HG03159 (cell line): Measurements from ENCODE around the gene CDKN2B.
"Not testable (repeated sequence)": the region's sequence is repeated elsewhere in the genome, so short reads cannot be mapped to it uniquely, and the experiment has no call there.

Experiments
- ATAC-seq: cut with Tn5 transposase; IDR thresholded peaks from one replicate; pipeline ENCODE4 v1.9.1; 2021; ENCODE audit warnings: mild to moderate bottlenecking, moderate library complexity; ENCODE audit not compliant: unreplicated experiment

CDKN2B gene

DNA sequence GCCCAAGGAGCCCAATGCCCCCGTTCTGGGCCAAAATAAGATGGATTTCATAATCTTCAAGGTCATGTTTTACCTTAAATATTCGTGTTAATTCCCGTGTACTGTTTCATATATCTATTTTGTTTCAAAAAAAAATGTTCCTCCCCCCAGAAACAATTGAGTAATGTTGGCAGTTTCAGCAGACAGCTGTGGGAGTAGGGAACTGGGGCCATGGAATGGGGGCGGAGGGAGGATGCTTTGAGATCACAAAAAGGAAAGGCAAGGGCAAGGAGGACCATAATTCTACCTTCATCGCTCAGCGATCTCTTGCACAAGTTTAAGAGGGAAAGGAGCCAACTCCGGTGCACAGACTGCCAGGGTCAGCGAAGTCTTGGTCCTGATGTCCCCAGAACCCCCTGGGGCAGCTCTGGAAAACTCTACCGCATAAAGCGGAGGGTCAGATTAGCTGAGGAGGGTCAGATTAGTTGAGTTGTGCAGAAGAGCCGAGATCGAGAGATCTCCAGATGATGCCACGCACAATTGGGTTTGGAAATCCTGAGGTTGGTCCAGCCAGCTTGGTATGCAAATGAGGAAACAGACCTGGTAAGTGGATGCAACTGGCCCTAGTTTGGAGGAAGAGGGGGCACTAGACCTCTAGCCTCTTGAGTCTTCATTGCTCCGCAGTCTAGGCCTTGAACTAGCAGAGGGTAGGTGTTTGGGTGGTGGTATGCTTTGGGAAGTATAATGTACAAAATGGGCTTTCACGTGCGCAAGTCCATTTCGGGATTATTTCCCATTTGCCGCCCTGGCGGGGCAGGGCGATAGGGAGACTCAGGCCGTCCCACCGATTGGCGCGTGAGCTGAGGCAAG is 38.9 kb downstream of the CDKN2B start:
- no peak for ATAC-seq

DNA sequence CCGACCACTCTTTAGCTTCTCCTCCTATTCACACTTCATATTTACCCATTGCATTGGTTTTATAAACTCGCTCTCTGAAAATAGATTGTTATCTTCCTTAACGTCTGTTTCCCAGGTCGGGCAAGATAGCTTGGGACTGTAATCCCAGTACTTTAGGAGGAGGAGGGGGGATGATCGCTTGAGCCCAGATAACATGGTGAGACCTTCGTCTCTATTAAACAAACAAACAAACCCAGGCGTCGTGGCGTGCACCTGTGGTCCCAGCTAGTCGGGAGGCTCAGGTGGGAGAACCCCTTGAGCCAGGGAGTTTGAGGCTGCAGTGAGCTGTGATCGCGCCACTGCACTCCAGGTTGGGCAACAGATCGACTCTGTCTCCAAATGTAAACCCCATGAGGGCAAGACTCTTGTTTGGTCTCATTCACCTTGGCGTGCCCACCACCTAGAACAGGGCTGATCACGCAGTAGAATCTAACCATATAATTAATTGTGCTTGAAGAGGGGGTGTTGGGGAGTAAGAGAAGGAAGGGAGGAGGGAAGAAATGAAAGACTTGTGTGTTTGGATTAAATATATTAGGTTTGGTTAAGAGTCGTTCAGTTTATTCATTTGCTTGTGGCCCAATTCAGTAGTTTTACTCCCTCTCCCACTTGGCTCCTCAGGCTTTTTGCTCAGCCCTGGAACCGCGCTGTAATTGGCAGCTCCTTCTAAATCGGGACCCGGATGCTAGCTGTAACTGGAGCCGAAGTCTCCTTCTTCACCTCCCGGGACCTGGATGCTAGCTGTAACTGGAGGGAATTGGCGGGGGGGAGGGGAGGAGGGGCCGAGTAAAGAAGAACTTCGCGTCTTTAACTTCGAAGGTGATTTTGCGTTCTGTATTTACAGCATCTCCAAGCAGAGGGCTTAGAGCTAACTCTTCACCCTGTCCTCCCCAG is 39.8 kb downstream of the CDKN2B start:
- no peak for ATAC-seq

DNA sequence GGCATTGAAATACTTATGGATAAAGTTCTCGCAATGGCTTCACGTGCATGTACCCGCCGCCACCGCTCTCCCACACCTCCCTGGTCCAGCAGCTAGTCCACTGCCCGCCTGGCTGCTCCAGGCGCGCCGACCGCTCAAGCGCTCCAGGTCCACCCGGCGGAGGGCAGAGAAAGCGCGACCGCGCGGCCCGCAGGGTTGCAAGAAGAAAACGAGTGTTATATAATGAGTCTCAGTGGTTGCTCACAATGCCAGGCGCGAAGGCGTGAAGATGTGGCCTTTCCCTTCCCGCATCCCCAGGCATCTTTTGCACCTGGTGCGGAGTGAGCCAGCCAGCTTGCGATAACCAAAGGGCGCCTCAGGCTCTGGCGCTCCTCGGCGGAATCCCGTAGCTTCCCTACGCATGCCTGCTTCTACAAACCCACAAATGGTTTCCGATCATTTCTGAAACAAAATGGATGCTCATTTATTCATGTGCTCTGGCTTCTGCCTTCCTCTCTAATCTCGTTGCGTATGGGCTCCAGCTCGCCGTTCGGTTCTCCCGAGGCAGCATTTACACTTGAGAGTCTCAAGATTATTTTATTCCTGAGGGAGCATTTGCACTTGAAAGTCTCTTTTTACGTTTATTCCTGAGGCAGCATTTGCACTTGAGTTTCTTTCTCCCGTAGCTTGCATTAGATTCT is 40.6 kb downstream of the CDKN2B start:
- no peak for ATAC-seq

DNA sequence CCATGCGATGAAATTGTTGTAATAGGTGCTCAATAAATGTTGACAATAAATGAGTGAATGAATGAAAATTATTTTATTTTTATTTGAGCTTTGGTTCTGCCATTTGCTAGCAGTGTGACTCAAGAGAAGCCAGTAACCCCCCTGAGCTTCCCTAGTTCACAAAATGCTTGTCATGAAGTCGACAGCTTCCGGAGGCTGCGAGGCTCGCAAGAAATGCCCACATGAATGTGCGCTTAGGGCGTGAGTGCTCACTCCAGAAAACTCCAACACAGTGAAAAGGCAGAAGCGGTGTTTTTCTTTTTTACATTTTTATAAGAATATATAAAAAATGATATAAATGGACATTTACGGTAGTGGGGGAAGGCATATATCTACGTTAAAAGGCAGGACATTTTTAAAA is 41.4 kb downstream of the CDKN2B start:
- ATAC-seq: no peak

DNA sequence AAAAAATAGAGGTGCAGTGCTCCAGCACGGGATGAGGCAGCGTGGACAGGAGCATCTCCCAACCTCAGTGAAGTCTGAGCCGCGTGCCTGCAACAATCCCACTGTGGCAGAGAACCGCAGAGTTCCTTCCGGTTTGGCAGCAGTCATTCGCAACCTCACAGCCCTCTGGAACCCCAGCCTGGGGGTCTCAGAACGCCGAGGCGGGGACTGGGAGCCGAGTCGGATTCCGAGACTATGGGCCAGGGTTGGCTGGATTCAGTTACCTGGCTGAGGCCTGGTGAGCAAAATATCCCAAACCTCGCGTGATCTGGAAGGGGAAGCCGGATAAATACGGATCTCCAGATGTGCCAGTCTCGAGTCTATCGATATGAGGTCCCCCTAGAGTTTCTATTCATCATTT is 41.9 kb downstream of the CDKN2B start:
- no peak for ATAC-seq

DNA sequence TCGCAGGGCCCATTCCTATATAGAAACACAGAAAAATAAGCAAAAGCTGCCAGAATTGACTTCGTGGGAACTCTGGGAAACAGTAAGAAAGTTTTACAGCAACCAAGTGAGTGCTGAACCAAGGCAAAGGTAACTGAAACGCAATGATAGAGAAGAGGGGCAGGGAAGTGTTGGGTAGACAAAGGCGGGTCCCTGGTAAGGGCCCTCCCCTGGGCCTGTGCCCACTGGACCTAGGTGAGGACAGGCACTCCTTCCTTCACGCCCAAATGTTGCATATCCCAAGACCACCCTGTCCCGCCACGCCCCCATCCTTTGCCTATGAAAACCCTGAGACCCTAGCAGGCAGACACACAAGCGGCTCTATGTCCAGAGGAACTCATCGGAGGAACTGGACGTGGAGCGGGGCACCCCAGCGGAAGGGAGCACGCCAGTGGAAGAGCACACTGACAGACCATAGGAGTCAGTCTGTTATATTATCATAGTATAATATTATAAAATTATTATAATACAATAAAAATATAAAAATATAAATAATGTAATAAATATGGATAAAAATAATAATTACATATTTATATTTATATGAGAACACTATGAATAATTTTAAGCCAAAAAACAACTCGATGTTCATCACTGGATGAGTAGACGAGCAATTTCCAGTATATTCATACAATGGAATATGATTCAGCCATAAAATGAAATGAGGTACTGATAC is 42.8 kb downstream of the CDKN2B start:
- no peak for ATAC-seq

DNA sequence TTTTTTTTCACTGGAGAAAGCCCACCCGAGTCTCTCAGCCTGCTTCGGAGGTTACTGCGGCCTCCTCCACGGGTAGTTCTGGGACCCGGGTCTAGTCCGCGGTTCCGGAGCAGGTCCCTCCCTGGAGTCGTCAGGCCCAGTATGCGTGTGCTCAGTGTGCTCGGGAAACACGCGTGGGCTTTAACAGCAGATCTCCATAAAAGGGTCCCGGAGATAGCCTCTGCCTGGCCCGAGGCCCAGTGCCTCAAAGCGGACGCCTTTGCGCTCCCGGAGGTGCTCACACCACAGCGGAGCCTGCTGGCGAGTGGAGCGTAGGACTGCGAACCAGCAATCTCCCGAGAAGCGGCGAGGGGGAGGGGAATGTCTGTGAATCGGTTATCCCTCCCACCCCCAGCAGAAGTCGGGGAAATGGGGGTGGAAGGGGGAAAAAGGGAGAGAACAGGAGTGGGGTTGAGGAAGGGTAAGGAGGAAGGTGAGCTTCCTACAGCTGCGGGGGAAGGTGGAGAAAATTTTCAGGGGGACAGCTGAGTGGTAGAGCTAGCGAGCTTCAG is 43.6 kb downstream of the CDKN2B start:
- peak; percentile 82 for ATAC-seq

DNA sequence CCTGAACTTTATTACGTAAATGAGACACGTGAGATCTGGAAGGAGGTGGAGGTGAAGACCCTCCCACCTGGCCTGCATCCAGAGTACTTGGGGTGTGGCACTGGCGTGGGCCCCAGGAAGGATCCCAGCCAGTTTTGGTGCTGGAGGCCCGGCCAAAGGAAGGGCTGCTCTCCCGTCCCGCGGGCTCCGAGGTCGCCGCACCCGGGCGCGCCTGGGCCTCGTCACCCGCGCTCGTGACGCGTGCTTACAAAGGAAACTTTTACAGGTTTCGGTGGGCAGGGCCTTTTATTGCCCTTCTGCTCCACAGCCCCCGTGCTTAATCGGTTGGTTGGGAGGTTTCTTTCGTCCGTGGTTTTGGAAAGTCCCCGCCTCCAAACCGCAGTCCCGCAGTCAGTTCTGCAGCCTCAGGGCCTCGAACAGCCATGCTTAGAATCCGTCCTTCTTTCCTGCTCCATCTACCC is 44.1 kb downstream of the CDKN2B start:
- peak; percentile 62 for ATAC-seq

DNA sequence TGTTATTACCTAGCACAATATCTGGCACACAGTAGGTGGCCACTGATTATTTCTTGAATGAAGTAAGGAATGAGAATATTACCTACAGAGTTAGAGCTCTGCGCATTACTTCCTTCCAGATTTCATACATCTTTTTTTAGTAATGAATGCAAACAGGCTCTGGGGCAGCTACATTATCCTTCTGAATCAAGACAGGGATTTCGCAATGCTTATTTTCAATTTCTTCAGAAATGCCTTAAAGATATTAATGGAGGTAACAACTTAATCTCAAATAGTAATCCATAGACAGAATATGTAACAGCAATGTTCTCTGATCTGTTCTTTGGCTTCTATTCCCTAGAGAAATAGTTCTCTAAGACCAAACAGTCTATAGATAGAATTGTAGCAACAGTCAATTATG is 47.5 kb downstream of the CDKN2B start:
- no peak for ATAC-seq

DNA sequence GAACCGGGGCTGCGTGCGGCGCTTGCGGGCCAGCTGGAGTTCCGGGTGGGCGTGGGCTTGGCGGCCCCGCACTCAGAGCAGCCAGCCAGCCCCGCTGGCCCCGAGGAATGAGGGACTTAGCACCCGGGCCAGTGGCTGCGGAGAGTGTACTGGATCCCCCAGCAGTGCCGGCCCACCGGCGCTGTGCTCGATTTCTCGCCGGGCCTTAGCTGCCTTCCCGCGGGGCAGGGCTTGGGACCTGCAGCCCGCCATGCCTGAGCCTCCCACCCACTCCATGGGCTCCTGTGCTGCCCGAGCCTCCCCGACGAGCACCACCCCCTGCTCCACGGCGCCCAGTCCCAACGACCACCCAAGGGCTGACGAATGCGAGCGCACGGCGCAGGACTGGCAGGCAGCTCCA is 49.8 kb downstream of the CDKN2B start:
- not testable (repeated sequence) for ATAC-seq

DNA sequence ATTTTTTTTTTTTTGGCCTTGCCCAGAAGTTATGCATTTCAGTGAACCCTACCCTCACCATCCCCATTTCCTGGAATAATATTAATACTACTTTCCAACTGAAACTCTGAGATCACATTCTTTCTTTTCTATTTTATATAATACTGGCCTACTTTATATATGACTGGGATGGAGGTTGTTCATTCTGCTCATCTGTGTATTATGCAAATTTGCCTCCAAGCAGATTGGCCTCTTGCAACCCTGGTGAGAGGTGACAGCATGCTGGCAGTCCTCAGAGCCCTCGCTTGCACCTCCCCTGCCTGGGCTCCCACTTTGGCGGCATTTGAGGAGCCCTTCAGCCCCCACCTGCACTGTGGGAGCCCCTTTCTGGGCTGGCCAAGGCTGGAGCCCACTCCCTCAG is 50.3 kb downstream of the CDKN2B start:
- ATAC-seq: no peak
